ENCODE measurements around the gene GRAP. TPM values are rescaled to one million over a fixed set of nuclear protein-coding genes. Genes with fewer than 3 reads are reported as not detected.

GRAP gene
- total RNA-seq, 1 experiment from 2014 or later = 0.55 TPM

DNA sequence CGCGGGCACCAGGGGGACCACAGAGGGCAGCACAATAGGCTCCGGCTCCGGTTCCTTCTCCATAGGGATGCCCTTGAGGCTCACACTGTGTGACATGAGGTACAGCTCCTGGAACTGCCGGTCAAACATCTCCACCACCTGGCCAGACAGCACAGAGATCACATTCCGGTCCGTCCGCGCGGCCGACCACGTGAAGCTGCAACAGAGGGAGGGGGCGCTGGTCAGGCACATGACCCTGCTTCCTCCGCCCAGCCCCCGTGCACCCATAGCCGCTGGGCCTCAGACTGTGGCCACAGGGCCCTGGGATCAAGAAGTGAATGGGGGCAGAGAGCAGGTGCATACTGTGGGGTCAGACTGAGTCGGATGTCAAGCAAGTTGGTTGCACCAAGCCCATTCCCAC is 68.1 kb downstream of the GRAP start:
- no peaks in the 10 kb centered on the region for H3K27me3 Mint-ChIP-seq (ENCODE audit: low read depth)
- no peak overlapping the region for H4K91ac ChIP-seq (ENCODE audit: insufficient read length, low read depth, low read length)
- no peak overlapping the region for H2AFZ ChIP-seq (ENCODE audit: low read length)
- no peaks in the 10 kb centered on the region for H3K23me2 ChIP-seq (ENCODE audit: insufficient read length, low read depth, low read length, poor library complexity, severe bottlenecking)
- H3K23ac ChIP-seq (ENCODE audit: insufficient read length, low read depth, low read length) = no peak overlapping the region
- no peaks in the 10 kb centered on the region for H3K9me3 ChIP-seq (ENCODE audit: control insufficient read depth, low read depth, low read length)
- no peak overlapping the region for H3K18ac ChIP-seq (ENCODE audit: insufficient read length, low read depth, low read length)
- H4K5ac ChIP-seq (ENCODE audit: insufficient read length, low read depth, low read length) = no peak overlapping the region
- H4K20me1 ChIP-seq (ENCODE audit: control insufficient read depth, insufficient read depth, insufficient read length) = no peaks in the 10 kb centered on the region
- no peak overlapping the region for H3K4me2 ChIP-seq (ENCODE audit: insufficient read depth, insufficient read length, low read length)
- no peak overlapping the region for H2BK20ac ChIP-seq (ENCODE audit: low read depth, low read length, poor library complexity, severe bottlenecking)
- DNase-seq = no peak
- H3K56ac ChIP-seq (ENCODE audit: insufficient read length, low read depth, low read length) = no peak overlapping the region
- H2BK12ac ChIP-seq (ENCODE audit: insufficient read length, low read depth, low read length) = no peak overlapping the region
- H4K8ac ChIP-seq (replicated peaks; ENCODE audit: insufficient read length, low read depth, low read length) = no peak overlapping the region
- H2BK120ac ChIP-seq (ENCODE audit: low read depth, low read length, poor library complexity, severe bottlenecking) = no peak overlapping the region
- no peaks in the 10 kb centered on the region for H3K79me1 ChIP-seq (ENCODE audit: insufficient read depth, low read depth, low read length, poor library complexity, severe bottlenecking)
- H3T11ph ChIP-seq (ENCODE audit: low read length) = no peak overlapping the region
- no peak overlapping the region for H2BK15ac ChIP-seq (ENCODE audit: low read depth, low read length)
- no peak overlapping the region for H3K4me3 Mint-ChIP-seq
- H3K27ac Mint-ChIP-seq = no peak overlapping the region; a peak in 1 of 7 replicates
- no peaks in the 10 kb centered on the region for H3K79me2 ChIP-seq (ENCODE audit: insufficient read depth, low read length)
- no peak overlapping the region for H3K9ac ChIP-seq (ENCODE audit: extremely low read depth, insufficient read length, low read length)
- no CpG with 5 or more reads among the region's 17 CpGs for WGBS (ENCODE audit: extremely low coverage, insufficient read length, low lambda C conversion rate)
- H3K14ac ChIP-seq (ENCODE audit: insufficient read depth, low read length) = no peak overlapping the region; the same call in 1 of the 2 replicates
- no peak overlapping the region for H2AK5ac ChIP-seq (ENCODE audit: insufficient read length, low read length)
- peaks cover 24 to 51% (median 37%) of the 10 kb centered on the region in 3 experiments; a peak in 6 of 7 replicates for H3K36me3 Mint-ChIP-seq (ENCODE audit: insufficient read depth in 1 of 3, low read depth in 3 of 3)
- H3K4me1 ChIP-seq (ENCODE audit: insufficient read depth, low read length) = no peaks in the 10 kb centered on the region
- no peak overlapping the region for H3K27ac ChIP-seq (ENCODE audit: insufficient read length, low read depth, low read length)
- no peak overlapping the region for H2BK5ac ChIP-seq (ENCODE audit: insufficient read length, low read length)
- TF ChIP-seq, protein P1, sequence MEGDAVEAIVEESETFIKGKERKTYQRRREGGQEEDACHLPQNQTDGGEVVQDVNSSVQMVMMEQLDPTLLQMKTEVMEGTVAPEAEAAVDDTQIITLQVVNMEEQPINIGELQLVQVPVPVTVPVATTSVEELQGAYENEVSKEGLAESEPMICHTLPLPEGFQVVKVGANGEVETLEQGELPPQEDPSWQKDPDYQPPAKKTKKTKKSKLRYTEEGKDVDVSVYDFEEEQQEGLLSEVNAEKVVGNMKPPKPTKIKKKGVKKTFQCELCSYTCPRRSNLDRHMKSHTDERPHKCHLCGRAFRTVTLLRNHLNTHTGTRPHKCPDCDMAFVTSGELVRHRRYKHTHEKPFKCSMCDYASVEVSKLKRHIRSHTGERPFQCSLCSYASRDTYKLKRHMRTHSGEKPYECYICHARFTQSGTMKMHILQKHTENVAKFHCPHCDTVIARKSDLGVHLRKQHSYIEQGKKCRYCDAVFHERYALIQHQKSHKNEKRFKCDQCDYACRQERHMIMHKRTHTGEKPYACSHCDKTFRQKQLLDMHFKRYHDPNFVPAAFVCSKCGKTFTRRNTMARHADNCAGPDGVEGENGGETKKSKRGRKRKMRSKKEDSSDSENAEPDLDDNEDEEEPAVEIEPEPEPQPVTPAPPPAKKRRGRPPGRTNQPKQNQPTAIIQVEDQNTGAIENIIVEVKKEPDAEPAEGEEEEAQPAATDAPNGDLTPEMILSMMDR (conservative IDR thresholded peaks at IDR 0.05) = no peak
- H3K27me3 ChIP-seq (ENCODE audit: insufficient read depth, low read length) = no peaks in the 10 kb centered on the region
- H3K9me3 Mint-ChIP-seq = no peaks in the 10 kb centered on the region
- peaks cover 9 to 11% of the 10 kb centered on the region in 2 experiments for H3K4me1 Mint-ChIP-seq
- no peak overlapping the region for H3K4ac ChIP-seq (ENCODE audit: low read depth, low read length)

Data from H9 (cell line).